NCI-H146 treated with DMSO at 0.1 percent for 48 hours (cell line): ENCODE data around the gene STIM1.
"Not testable (repeated sequence)": the region's sequence is repeated elsewhere in the genome, so short reads cannot be mapped to it uniquely, and the experiment has no call there.

Experiments
- DNase-seq: peaks from one replicate; lab custom pipeline; 2025; ENCODE audit not compliant: unreplicated experiment; lab: John Stamatoyannopoulos, UW

The STIM1 gene

DNA sequence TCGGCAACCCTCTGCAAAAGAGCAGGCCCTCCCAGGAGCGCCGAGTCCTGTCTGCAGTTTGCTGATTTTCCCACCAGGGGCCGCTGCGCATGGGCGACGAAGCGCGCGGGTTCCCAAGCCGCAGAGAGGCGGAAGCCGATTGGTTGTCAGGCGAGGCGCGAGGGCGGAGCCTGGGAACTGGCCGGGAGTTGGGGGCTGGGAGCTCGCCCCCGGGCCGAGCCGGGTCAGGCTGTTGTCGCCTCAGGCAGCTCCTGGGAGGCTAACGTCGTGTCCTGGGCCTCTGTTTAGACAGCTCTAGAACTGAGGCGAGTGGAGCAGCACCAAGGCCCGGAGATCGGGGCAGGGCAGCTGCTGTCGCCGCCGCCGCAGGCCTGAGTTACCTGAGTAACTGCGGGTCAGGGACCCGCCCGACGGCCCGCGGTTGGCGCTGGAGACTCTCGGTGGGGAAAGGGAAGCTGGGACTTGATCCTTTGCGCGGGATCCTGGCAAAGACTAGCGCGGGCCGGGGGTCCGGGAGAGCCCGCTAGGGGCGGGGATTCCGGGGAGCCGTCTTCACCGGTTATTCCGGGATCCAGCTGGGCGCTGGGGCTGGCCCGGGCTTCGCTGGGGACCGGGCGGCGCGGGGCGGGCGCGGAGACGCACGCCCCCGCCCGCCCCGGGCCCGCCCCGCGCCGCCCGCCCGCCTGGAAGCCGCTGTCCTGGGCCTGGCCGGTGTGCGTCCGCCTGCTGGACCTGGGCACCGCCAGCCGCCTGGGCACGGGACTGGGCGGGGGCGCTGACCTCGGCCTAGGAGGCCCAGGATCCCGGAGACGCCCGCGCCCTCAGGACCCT, at the start of gene STIM1:
Gene STIM1, plus strand, starts transcription at position 688 of the 831 bp plus-strand sequence. CDS start 607 bp downstream, outside the sequence.
- DNase-seq, result peak; percentile 82

- peak; percentile 53 for DNase-seq
Measured at GRCh38 chr11:3807909-3808860, 47.3 kb upstream of the STIM1 start, which contains the start of gene PGAP2. Gene PGAP2, plus strand, starts transcription at chr11:3808560. Its CDS starts 2,700 bp downstream, at chr11:3811260.

DNA sequence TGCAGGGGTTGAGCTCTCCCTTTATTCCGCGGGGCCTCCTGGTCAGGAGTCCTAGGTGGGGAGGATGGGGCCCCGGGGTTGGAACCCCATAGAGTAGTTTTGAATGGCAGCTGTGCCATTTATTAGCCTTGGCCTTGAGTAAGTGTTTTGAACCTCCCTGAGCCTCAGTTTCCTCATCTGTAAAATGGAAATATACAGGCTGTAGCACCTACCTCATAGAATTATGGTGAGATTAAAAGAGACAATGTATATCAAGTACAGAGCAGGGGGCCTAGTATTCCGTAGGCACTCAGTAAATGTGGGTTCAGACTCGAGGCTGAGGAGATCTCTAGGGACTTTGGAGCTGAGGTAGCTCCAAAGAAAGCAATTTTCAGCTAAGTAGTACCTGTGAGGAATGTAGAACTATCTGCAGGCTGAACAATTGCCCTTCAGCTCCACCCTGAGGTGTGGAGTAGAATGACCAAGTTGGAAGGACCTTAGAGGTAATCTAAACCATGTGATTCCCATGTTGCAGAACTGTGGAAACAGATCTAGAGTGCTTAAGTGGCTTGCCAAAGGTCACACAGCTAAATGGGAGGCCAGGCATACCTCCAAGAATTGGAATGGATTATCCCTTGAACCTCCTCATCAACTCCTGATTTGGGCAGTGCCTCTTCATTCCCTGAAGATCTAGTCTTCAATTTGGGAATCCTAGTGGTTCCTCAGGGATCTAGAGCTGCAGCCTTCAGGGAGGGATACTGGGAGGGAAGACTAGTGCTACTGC, 46.4 kb upstream of the STIM1 start:
- DNase-seq, result peak; percentile 10

DNA sequence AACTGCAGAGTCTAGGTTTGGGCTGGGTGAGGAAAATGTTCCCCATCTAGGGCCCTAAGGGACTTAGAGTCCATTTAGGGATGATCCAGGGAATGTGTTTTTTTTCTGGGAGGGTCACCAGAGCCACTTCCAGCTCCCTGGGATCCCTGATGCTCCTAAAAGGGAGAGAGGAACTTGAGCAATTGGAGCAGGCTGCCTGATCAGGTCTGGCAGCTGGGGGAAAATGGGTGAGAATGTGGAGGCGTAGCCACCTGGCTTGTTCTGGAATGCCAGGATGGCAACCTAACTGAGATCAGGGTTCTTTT, 45.9 kb upstream of the STIM1 start:
- no peak for DNase-seq

DNA sequence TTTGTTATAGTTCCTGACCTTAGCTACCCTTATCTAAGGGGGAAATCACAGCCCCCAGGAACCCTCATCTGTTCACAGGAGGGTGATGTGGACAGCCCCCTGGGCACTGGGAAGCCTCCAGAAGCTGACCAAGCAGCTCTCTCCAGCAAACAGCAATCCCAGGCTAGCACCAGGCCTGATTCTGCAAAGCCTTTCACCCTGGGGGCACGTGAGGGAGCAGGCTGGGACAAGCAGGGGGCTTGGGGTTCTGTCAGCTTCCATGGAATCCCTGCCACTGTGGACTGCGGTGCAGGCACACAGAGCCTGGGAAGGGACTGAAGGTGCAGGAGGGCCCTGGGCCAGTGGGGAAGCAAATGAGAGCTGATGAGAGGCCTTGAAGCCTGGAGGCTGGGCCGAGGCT, 45.0 kb upstream of the STIM1 start:
- DNase-seq, result no peak

GRCh38 chr11:3810951-3811350, 44.5 kb upstream of the STIM1 start:
- DNase-seq, result no peak

GRCh38 chr11:3814832-3815231, 40.6 kb upstream of the STIM1 start:
- not testable (repeated sequence) for DNase-seq

DNA sequence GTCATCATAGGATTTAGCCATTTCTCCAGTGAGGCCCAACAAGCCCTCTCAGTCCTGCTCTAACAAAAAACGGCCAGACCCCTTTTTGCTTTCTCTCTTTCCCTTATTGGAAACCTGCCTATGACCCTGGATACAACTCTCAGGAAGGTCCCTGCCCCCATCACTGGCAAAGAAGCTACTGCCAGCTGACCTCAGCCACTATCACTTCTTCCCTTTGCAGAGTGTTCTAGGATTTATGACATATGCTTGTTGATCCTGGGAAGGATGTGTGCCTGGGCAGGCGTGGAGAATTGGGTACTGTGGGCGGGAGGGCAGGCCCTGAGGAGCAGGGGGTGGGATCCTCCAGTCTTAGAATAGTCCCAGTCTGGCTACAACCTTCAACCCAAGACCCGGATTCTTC, 39.6 kb upstream of the STIM1 start:
- no peak for DNase-seq

DNA sequence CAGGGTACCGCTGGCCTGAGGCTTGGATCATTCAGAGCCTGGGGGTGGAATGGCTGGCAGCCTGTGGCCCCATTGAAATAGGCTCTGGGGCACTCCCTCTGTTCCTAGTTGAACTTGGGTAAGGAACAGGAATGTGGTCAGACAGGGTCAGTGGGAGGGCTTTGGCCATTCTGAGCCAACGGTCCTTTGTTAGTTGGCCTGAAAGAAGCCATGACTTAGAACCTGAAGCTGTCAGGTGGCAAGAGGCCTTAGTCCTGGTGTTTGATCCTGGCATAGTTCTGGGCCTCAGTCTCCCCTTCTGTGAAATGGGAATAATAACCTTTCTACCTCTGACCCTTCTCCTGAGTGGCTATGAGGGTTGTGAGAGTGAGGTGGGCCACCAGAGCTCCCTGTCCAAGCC, 38.8 kb upstream of the STIM1 start:
- DNase-seq, result no peak

DNA sequence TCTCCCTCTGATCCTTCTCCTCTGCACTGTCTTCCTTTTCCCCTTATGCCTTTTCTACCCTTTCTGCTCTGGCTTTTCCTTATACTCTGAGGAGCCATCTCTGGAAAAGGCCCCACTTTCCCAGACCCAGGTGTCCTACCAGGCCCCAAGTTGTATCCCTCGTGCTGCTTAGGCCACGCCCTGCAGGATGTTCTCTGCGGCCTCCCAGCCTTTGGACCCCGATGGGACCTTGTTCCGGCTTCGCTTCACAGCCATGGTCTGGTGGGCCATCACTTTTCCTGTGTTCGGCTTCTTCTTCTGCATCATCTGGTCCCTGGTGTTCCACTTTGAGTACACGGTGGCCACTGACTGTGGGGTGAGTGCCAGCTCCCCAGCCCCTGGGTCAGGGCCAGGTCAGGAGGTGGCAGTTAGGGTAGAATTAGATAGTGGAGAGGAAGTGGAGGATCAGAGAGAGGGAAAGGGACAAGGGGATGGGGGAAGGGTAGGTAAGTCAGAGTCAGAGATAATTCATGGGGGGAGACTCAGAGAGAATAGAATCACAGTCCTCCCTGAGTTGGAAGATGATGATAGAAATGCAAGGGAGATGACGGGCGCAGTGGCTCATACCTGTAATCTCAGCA, 38.2 kb upstream of the STIM1 start:
- no peak for DNase-seq

DNA sequence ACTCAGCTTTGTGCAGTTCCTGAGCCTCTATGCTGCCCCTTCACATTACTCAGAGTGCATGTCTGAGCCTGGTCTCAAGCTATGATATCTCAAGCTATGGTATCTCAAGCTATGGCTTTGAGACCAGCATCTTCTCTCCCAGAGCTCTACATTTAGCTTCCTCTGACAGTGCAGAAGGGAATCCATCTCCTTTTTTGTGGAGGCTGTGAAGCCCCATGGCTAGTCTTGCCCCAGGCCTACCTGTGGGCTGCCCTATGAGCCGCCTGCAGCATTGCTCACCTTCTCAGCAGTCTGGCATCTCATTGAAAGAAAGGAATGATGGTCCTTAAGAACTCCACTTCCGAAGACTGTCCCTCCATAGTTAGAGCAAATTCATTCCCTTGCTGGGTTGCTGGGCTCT, 34.5 kb upstream of the STIM1 start:
- DNase-seq, result no peak

- DNase-seq, result no peak
Measured at GRCh38 chr11:3822312-3822711, 33.2 kb upstream of the STIM1 start.

DNA sequence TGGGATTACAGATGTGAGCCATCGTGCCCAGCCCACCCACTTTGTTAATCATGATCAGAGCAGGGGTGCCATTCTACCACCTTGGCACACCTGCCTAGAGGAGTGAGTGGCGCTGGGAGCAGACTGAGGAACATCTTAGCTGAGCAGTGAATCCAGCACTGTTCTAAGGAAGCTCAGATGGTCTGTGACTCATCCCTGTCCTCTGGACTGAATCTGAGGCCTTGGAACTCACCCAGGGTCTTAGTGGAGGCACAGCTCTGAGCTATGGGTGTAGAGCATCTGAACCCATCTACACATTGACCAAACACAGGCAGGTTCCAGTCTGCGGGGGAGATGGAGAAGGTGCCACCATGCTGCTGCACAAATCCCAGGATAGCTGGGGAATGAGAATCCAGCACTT, 32.2 kb upstream of the STIM1 start:
- DNase-seq, result no peak

DNA sequence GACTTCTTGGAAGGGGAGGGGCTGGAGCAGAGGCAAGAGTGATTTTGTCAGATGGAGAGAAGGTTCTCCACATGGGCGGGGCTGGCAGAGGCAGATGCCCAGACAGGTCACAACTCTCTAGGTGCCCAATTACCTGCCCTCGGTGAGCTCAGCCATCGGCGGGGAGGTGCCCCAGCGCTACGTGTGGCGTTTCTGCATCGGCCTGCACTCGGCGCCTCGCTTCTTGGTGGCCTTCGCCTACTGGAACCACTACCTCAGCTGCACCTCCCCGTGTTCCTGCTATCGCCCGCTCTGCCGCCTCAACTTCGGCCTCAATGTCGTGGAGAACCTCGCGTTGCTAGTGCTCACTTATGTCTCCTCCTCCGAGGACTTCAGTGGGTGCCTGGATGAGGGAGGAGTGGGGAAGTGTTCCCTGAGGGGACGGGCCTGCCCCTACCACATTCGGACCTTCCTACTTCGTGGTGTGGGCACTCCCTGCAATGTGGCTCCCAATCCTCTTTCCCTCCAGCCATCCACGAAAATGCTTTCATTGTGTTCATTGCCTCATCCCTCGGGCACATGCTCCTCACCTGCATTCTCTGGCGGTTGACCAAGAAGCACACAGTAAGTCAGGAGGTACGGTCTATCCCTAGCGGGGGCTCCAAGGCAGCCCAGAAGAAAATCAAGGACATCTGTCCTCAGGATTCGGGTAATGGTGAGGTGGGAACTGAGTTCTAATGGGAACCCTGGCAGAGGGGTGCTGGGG, 31.5 kb upstream of the STIM1 start:
- DNase-seq, result no peak

DNA sequence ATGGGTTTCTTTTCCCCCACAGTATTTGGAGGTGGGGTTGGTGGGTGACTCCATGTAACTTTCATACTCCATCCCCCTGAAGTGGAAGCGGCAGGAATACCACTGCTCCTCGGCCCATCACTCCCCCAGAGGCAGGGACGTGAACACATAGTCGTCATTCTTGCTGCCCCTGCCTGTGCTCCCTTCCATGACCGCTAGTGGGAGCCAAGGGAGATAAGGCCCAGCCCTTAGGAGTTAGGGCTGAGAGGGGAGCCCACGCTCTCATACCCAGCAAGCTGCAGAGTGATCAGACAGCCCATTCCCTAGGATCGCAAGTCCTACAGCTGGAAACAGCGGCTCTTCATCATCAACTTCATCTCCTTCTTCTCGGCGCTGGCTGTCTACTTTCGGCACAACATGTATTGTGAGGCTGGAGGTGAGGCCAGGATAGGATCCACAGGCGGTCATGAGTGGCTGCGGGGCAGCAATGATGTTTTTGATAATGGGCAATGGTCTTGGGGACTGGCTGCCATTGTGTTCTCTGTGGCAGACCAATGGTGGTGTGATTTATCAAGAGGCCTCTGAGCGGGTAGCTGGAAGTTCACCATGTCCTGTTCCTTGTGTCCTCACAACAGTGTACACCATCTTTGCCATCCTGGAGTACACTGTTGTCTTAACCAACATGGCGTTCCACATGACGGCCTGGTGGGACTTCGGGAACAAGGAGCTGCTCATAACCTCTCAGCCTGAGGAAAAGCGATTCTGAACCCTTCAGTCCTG, 30.6 kb upstream of the STIM1 start:
- no peak for DNase-seq

GRCh38 chr11:3825473-3826154, 29.9 kb upstream of the STIM1 start:
- no peak for DNase-seq

GRCh38 chr11:3826721-3827120, 28.7 kb upstream of the STIM1 start:
- DNase-seq, result no peak

DNA sequence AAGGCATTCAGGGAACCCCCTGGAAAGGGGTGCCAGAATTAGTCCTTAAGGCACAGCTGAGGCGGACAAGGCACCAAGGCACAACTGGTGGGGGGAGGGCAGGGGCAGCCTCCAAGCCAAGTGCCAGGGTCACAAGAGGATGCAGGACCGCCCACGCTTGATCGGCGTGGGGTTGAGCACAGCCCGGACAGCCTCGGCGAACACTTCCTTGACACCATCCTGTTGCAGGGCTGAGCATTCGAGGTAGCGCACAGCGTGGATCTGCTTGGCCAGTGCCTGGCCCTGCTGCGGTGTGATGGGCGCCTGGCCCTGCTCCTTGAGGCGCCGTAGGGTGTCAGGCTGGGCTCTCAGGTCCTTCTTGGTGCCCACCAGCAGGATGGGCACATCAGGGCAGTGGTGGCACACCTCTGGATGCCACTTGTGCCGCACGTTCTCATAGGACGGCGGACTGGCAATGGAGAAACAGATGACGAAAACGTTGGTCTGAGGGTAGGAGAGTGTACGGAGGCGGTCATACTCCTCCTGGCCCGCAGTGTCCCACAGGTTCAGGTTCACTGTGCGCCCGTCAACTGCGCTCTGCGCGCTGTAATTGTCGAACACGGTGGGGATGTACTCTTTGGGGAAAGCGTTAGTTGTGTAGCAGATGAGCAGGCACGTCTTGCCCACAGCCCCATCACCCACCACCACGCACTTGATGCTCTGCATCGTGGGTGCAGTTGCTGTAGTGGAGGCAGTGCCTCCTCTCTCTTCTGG, 27.9 kb upstream of the STIM1 start:
- no peak for DNase-seq
